PC-9 (cell line): Measurements from ENCODE around the gene CHAF1B.

Source experiments
- CTCF ChIP-seq: fragments of 200-600 bp; sonication (generic); conservative IDR thresholded peaks from 2 replicates; pipeline ENCODE4 v1.6.1; 2017; ENCODE audit warnings: mixed run types, antibody characterized with exemption, mild to moderate bottlenecking, moderate library complexity
- EZH2 ChIP-seq: fragments of 200-600 bp; sonication (generic); IDR thresholded peaks from 2 replicates; pipeline ENCODE4 v1.8.0; 2017; ENCODE audit warnings: antibody characterized with exemption, low read depth

- no peak for TF ChIP-seq CTCF
- no peak for TF ChIP-seq EZH2
These were observed 9.2 kb upstream of the CHAF1B start for GRCh38 chr21:36375994-36376393.
